Endometrial microvascular endothelial cells (primary cell): ENCODE data around the gene DDIAS. TPM values are rescaled to one million over a fixed set of nuclear protein-coding genes. Genes with fewer than 3 reads are reported as not detected.
"Not testable (repeated sequence)": the region's sequence is repeated elsewhere in the genome, so short reads cannot be mapped to it uniquely, and the experiment has no call there.

Source experiments
- in situ Hi-C: cut with HindIII; loops from 2 replicates; pipeline ENCODE4 v1.10.0; 2017; ENCODE audit warnings: low sequenced_read_pairs, low pct_unique_long_range_greater_than_20kb; ENCODE audit errors: inconsistent ontology term
- total RNA-seq: library from RNA; depleted of rRNA; stranded (reverse); fragments of >200 nt; gene quantifications from one replicate; pipeline ENCODE4 v1.2.3, GENCODE V29; 2015; ENCODE audit errors: inconsistent ontology term

Gene DDIAS
- total RNA-seq, 1 donor from 2014 or later: 18.9 TPM

DNA sequence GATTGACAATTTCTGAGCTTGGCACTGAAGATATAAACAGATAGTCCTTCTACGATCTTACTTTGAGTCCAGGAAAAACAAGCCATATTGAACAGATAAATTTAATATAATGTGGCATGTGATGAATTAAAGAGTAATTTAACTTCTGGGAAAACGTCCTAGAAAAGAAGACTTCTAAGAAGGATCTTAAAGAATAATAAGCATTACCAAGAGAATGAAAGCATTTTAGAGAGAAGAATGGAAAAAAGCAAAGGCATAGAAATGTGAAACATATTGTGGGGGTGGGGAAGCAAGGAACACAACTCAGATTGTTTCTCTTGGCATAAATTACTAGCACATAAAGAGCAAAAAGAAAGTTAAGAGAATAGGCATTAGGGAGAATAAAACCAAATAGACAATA, 5.4 kb downstream of the DDIAS start:
- in situ Hi-C loops: loop anchor here (25.0 kb wide), 1 partner anchor 255 kb away; the partner anchor contains the start of gene PCF11

- in situ Hi-C loops: loop anchor here (25.0 kb wide), 1 partner anchor 255 kb away; the partner anchor contains the start of gene PCF11
Measured at GRCh38 chr11:82907371-82907770, 5.8 kb downstream of the DDIAS start.

GRCh38 chr11:82908311-82908710, 6.8 kb downstream of the DDIAS start:
- in situ Hi-C loops: loop anchor here (25.0 kb wide), 1 partner anchor 254 kb away; the partner anchor contains the start of gene PCF11

GRCh38 chr11:82909015-82909640, 7.6 kb downstream of the DDIAS start:
- in situ Hi-C loops: loop anchor here (25.0 kb wide), 1 partner anchor 253 kb away; the partner anchor contains the start of gene PCF11

GRCh38 chr11:82919786-82920185, 18.2 kb downstream of the DDIAS start:
- in situ Hi-C loops: loop anchor here (25.0 kb wide), 1 partner anchor 243 kb away; the partner anchor contains the start of gene PCF11

DNA sequence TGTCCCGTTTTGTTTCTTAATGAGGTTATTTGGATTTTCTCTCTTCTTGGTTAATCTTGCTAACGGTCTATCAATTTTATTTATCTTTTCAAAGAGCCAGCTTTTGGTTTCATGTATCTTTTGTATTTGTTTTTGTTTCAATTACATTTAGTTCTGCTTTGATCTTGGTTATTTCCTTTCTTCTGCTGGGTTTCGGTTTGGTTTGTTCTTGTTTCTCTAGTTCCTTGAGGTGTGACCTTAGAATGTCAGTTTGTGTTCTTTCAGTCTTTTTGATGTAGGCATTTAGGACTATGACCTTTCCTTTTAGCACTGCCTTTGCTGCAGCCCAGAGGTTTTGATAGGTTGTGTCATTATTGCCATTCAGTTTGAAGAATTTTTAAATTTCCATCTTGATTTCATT, 18.7 kb downstream of the DDIAS start:
- in situ Hi-C loops: loop anchor here (25.0 kb wide), 1 partner anchor 242 kb away; the partner anchor contains the start of gene PCF11

DNA sequence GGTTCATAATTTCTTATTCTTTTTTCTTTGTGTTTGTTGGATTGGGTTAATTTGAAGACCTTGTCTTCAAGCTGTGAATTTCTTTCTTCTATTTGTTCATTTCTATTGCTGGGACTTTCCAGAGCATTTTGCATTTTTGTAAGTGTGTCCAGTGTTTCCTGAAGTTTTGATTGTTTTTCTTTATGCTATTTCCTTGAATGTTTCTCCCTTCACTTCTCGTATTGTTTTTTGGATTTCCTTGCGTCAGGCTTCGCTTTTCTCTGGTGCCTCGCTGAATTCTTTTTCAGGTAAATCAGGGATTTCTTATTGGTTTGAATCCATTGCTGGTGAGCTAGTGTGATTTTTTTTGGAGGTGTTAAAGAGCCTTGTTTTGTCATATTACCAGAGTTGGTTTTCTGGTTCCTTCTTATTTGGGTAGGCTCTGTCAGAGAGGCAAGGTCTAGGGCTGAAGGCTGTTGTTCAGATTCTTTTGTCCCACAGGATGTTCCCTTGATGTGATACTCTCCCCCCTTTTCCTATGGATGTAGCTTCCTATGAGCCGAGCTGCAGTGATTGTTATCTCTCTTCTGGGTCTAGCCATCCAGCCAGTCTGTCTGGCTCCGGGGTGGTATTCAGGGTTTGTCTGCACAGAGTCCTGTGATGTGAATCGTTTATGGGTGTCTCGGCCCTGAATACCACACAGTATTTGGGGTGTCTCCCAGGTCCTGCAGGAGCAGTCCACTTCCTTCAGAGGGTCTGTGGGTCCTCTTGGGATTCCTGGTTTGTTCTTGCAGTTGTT, 21.0 kb downstream of the DDIAS start:
- in situ Hi-C loops: loop anchor here (25.0 kb wide), 1 partner anchor 240 kb away; the partner anchor contains the start of gene PCF11

GRCh38 chr11:82924522-82925224, 23.1 kb downstream of the DDIAS start:
- in situ Hi-C loops: loop anchor here (25.0 kb wide), 1 partner anchor 238 kb away; the partner anchor contains the start of gene PCF11

GRCh38 chr11:82927264-82927880, 25.8 kb downstream of the DDIAS start:
- in situ Hi-C loops: no loop called here

GRCh38 chr11:82929121-82929520, 27.6 kb downstream of the DDIAS start:
- in situ Hi-C loops: no loop called here

DNA sequence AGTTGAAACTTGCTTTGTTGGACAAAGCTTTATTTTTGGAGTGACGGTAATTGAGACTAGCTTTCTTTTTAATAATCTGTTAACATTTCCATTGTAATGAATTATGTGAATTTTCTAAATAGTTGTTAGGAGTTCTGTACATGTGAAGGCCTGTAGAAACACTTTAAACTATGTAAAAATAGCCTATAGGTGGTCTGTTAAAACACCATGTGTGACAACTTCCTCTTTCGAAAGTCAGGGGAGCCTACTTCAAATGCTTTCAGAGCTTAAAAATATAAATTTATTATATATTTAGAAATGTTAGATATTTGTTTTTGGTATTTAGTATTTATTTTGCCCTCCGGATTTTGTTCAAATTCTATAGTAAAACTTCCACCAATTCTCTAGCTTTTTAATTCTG, 28.7 kb downstream of the DDIAS start:
- in situ Hi-C loops: no loop called here

- in situ Hi-C loops: no loop called here
Measured at GRCh38 chr11:82930734-82931133, 29.2 kb downstream of the DDIAS start.

- in situ Hi-C loops: no loop called here
Measured at GRCh38 chr11:82932564-82932963, 31.0 kb downstream of the DDIAS start.

DNA sequence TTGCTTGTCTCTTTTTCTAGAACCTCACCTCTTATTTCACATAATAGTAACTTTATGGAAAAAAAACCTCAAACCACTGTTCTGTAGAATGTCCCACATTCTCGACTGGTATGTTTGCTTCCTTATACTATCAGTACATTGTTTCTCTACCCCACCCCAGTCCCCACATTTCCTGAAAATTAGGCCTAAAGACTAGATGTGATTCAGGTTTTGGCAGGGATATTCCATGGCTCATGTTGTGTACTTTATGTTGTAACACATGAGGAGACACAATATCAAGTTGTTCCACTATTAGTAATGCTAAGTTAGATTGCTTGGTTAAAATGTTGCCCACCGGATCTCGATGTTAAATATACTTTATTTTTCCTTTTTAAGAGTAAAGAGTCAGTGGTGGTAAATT, 34.7 kb downstream of the DDIAS start:
- in situ Hi-C loops: no loop called here

DNA sequence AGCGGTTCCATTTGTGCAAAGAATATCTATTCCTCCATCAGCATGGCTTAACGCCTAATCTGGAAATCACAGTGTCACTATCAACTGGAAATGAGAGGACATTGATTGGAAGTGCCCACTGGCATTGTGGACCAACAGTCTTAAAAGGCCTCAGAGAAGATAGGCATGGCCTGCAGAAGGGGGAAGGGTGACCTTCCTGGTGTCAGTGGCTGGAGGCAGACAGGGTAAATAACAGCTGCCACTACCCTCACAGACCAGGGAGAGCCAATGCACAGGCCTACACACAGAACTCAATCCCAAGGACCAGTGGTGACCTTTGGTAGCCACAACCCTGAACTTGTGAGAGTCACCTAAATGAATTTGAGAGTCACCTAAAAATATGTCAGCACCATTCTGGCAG, 36.0 kb downstream of the DDIAS start:
- in situ Hi-C loops: no loop called here

DNA sequence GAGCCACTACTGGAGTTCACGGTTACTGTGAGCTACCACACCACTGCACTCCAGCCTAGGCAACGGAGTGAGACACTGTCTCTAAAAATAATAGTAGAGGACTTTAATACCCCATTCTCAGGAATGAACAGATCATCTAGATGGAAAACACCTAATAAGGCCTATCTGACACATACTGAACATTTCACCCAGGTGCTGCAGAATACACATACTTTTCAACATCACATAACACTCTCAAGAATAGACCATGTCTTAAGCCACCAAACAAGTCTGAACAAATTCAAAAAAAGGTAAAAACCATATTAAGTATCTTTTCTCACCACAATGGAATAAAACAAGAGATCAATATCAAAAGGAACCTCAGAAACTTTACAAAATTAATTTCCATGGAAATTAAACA, 37.9 kb downstream of the DDIAS start:
- in situ Hi-C loops: no loop called here

DNA sequence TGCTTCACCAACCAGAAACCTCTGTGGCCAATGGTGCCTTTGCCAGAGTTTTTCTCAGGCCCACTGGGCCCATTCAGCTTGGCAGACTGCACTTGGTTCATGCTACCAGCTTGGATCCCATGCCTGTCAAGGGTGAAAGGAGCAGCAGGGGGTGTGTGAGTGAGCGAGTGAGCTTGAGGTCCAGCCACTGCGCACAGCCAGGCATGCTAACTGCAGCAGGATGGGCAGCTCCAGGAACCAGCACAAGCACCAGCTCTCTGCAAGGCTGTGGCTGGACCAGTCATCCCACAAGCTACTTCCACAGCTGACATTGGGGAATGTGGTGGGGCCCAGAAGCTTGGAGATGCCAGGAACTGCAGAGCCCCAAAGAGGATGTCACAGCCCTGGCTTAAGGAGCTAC, 40.8 kb downstream of the DDIAS start:
- in situ Hi-C loops: no loop called here

GRCh38 chr11:82943430-82943829, 41.9 kb downstream of the DDIAS start:
- in situ Hi-C loops: not testable (repeated sequence)

DNA sequence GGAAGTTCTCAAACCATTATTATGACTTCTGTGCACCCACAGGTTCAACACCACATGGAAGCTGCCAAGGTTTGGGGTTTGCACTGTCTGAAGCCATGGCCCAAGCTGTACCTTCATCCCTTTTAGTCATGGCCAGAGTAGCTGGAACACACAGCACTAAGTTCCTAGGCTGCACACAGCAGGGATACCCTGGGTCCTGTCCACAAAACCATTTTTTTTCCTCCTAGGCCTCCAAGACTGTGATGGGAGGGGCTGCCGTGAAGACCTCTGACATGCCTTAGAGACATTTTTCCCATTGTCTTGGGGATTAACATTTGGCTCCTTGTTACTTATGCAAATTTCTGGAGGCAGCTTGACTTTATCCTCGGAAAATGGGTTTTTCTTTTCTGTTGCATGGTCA, 42.7 kb downstream of the DDIAS start:
- in situ Hi-C loops: no loop called here
